Measurements from ENCODE around the gene PGA5.

PGA5 gene

DNA sequence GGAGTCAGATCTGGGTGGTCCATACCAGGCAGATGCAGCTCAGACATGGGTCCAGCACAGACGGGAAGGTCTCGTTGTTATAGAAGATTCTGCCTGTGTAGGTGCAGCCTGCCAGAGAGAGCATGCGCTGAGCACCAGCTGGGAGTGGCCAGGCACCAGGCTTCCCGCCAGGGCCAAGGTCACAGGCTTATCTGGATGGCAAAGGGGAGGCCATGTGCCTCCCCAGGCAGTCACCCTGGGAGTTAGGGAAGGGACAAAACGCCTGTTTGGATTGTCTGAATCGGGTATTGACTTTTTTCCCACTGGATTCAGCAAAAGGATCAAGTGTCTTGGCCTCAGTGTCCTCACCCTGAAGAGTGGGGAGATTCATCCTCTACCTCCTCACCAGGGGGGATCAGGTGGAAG, 26.5 kb downstream of the PGA5 start:
- DNase-seq (ENCODE audit: low read depth): no peak

DNA sequence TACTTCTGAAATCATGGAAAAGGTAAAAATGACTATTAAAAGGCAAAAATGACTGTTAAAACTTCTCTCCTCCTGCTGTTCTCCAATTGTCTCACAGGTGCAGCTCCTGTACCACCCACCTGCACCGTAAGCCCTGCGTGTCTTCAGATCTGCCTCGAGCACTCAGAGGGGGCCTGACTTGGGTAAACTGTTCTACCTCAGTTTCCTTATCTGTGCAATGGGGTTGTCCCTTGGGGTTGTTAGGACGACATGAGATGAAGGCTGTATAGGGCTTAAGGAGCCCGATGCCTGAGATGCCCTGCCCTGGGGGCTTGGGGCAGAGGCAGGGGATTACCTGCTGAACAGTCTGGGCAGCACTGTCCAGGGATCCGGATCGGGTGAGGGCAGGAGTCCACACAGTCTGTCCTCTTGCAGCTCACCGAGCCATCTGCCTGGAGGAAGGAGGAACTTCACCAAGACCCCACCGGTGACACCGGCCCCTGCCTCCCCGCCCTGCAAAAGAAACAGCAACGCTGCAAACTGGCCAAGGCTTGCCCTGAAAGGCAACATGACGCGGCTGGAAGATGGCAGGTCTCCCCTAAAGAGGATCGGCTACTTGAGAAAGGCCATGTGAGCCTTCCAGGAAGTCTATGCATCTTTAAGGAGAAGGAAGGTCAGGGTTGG, 27.7 kb downstream of the PGA5 start:
- DNase-seq (ENCODE audit: low read depth): no peak

DNA sequence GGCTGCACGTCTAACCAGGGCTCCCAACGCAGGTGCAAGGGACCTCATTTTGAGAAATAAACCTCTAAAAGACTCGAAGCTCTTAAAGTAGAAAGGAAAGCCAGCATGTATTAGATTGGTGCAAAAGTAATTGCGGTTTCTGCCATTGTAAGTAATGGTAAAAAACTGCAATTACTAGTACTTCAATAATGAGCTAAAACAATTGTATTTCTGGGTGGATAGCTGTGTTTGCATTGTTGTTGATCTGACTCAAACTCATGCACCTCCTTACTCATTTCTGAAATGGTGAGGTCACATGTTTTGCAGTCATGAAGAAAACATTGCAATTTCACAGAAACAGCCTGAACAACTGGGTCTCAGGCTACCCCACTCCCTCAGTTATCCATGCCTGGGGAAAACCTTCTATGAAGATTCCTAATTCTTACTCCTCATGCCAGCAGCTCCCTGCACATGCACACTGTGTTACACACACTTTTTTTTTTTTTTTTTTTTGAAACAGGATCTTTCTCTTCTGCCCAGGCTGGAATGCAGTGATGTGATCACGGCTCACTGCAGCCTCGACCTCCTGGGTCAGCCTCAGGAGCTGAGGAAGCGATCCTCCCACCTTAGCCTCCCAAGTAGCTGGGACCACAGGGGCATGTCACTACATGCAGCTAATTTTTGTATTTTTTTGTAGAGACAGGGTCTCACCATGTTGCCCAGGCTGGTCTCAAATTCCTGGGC, 29.5 kb downstream of the PGA5 start:
- no peak for DNase-seq (ENCODE audit: low read depth)

DNA sequence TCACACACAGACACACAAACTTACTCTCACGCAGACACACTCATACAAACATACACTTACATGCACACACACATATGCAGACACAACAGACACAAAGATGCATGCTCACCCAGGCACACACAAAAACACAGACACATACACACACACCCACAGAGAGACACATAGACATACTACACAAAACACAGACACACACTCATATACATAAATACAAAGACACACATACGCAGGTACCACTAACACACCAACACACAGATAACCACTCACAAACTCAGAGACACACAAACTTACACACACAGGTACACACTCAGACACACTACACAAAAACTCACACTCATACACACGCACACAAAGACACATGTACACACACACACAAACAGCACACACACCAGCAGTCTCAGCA, 31.8 kb downstream of the PGA5 start:
- no peak for DNase-seq (ENCODE audit: low read depth)

DNA sequence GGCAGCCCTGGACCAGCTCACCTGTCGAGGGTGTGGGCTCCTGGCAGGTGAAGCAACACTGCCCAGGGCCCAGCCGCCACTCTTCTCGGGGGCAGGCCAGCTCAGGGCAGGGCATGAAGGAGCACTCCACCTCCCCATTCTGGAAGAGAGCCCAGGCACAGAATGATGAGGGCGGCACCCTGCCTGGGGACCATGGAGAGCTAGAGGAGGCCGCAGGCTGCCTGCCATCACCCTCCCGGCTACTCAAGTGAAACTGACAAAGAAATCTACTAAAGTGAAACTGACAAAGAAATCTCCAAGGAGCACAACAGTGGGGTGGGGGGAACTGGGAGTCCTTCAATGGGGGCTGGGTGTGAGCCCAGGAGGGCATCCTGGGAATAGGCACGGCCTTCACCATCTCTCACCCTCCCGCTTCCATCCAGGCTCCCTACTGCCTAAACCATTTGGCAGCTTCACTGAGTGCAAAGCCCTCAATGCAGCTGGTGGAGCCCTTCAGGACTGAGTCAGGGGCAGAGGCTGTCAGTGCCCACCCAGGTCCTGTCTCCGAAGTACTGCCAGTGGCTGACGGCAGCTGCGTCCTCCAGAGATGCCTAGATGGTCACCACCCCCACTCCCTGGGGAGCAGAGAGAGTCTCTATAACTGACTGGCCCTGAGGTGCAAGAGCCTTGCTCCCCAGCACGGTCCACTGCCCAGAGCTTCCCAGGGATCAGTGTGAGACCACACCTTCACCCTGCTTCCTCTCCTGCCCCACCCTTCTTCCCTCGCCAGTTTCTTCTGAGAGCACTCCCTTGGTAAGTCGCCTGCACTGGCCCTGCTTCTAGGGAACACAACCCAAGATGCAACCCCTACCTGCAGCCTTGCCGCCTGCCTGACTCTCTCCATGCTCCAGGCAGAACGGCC, 32.5 kb downstream of the PGA5 start:
- no peak for DNase-seq (ENCODE audit: low read depth)

DNA sequence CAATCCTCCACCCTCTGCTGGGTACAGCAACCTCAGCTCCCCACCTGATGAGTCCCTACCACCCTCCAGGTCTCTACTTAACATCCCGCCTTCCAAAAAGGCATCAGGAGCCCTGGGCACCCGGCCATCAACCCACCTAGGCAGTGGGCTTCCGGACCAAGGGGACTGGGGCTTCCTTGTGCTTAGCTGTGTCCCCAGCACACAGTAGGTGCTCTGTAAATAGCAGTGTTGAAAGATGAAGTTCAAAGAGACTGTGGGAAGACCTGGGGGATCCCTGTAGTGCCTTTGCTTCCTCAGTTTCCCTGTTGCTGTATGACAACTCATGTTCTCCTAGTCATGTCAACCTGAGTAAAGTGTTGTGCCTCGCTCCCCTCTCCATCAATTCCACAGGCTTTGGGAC, 33.1 kb downstream of the PGA5 start:
- no peak for DNase-seq (ENCODE audit: low read depth)

DNA sequence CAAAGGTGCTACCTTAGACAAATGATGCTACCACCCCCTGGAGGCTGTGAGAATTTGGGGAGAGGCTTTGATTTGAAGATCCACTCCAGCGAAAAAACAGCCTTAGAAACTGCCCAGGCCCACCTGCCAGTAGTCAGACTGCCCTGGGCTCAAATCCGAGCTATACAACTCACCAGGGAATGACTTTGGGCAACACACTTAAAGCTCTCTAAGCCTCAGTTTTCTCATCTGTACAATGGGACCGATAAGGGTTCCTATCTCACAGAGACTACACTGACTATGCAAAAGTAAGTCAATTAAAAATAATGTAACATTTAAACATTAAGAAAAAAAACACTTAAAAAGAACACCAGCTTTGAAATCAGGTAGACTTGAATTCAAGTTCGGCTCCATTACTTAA, 34.2 kb downstream of the PGA5 start:
- DNase-seq (ENCODE audit: low read depth): no peak

DNA sequence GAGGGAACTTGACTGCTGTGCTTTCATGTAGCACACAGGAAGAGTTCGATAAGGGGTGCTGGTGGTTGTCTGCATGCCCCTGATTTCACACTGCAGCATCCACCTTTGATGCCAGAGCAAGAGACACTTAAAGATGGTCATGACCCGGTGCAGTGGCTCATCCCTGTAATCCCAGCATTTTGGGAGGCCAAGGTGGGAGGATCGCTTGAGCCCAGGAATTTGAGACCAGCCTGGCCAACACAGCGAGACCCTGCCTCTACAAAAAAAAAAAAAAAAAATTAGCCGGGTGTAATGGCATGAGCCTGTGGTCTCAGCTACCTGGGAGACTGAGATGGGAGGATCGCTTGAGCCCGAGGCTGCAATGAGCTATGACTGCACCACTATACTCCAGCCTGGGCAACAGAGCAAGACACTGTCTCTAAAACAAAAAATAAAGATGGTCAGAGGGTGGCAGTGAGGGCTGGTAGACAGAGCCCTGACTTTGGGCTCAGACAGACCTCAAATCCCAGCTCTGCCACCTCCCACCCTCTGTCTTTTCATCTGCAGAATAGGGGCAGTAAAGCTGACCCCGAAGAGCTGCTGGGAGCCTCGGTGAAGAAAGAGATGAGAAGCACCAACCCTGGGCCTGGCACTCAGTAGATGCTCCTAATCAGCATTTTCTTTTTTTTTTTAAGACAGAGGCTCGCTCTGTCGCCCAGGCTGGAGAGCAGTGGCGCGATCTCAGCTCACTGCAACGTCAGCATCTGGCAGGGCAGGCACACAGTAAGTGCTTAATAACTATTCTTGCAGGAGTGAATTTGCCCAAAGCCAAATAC, 36.4 kb downstream of the PGA5 start:
- no peak for DNase-seq (ENCODE audit: low read depth)

DNA sequence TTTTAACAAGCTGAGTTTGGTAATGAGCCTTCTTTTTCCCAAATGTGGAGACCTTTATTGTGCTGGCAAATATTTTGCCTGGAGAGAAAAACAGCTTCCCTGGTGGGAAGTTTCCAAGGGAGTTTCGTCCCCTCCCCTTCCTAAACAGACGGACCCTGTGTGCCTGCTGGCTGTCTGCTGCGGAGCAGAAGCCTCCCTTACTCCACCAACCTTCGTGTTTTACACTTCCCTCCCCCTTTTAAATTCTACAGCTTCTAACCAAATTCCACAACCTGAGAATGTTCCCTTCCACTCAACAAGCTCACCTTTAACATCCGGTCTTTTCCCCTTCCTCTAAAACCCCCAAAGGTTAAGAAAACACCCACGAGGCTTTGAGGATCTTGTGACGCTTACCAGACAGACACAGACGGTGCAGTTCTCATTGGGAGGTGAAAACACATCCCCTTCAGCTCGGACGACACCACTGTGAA, 37.1 kb downstream of the PGA5 start:
- DNase-seq (ENCODE audit: low read depth): no peak

DNA sequence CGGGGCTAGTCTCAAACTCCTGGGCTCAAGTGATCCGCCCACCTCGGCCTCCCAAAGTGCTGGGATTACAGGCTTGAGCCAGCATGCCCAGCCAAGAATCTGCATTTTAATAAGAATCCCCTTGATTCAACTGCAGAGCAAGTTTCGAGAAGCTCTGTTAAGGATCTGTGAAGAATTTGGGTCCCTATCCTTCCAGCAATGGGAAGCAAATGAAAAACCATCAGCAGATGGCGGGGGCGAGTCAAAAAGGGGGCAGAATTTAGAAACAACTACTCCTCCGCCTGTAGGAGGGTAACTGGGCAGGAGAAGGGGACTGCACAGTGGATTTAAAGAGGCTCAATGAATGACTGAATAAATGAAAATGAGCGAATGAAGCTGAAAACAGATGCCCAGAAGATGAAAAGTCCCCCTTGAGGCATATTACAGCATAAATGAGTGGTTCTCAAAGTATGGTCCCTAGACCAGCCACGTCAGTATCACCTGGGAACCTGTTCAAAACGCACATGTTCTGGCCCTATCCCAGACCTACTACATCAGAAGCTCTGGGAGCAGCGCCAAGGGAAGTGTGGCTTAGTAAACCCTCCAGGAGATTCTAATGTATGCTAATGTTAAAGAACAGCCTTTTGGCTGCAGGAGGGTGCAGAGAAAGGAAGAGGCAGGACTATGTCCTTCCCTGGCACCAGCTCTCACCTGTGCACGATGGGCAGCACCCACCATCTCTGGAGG, 39.1 kb downstream of the PGA5 start:
- DNase-seq (ENCODE audit: low read depth): no peak

DNA sequence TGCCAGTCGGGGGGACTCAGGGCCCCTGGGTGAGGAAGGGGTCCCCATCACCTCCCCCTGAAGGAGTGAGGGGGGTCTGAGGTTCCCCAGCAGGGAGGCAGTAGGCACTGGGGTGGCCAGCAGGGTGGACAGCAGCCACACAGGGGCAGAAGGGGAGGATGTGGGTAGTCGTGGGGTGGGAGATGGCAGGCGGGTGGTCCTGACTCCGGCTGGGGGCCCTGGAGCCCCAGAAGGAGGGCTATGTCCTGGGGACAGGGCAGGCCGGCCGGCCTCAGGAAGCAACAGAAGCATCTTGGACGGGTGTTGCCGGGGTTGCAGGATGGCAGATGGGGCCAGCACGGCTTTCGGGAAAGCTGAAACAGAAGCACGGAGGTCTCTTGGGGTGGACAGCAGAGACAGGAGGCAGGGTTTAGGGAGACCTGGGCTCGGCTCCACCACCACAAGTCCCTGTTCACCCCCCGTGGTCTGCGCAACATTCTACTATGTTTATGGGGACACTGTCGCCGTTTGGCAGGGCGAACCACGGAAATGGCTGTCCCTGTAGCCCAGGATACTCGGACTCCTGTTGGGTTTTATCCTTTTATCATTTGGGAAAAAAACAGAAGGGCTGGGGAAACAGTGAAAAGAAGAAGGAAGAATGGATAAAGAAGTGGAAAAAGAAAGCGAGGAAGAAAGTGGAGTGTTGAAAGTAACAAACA, 40.1 kb downstream of the PGA5 start:
- no peak for DNase-seq (ENCODE audit: low read depth)

DNA sequence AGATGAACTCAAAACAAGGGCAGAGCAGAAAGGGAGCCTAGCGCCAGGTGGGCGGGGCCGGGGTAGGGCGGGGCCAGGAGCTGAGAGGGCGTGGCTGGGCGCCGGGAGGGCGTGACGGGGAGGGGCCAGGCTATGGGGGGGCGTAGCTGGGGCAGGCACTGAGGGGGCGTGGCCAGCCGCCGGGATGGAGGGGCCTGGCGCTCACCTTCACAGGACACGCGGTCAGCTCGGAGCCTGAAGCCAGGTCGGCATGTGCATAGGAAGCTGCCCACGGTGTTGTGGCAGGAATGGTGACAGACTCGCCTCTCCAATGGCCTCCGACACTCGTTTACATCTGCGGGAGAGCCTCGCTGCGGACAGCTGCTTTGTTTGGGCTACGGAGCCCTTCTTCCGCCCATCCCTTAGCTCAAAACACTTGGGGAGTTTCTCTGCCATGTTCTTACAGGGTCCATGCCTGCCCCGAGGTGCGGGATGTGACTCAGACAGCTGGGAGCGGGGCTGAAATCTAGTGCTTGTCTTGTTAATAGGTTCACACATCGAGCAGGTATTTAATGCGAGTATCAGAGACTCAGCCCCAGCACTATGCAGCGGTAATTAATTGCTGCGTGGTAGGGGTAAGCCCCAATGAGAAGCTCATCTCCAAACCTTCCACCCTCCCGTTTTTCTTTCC, 40.7 kb downstream of the PGA5 start:
- peak; percentile 15 for DNase-seq (ENCODE audit: low read depth)

DNA sequence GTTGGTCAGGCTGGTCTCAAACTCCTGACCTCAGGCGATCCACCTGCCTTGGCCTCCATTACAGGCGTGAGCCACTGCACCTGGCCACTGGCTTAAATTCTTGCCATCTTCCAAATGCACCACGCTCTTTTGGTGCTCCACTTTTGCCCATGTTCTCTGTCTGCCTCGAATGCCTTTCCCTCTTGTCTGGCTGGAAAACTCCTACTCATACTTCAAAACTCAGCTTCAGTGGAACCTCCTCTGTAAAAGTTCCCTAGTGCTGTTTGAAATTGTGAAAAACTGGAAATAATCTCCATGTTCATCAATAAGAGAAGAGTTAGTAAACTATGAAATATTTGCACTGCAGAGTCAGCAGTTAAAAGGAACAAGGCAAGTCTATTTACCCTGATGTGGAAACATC, 42.6 kb downstream of the PGA5 start:
- DNase-seq (ENCODE audit: low read depth): no peak

DNA sequence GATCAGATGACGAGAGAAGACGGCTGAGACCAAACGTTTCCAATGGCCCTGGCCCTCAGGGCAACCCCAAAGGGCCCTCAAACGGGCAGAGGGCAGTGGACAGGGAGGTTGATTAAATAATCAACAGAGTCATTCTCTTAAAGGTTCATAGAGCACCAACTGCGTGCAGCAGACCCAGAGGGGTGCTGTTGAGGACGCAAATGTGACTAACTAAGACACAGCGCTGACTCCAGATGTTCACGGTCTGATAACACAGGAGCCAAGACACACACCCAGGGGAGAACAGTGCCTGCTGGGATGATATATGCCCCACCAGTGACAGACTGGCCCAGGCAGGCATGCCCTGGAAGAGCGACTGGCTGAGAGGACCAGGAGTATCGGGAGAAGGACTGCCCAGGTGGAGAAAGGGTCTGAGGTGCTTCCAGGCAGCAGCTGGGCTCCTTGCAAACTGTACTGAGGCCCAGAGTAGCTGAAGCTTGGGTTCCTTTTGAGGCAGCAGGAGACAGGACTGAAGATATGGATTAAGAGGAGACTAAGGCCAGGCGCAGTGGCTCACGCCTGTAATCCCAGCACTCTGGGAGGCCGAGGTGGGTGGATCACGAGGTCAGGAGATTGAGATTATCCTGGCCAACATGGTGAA, 46.5 kb downstream of the PGA5 start:
- peak; percentile 43 for DNase-seq (ENCODE audit: low read depth)

DNA sequence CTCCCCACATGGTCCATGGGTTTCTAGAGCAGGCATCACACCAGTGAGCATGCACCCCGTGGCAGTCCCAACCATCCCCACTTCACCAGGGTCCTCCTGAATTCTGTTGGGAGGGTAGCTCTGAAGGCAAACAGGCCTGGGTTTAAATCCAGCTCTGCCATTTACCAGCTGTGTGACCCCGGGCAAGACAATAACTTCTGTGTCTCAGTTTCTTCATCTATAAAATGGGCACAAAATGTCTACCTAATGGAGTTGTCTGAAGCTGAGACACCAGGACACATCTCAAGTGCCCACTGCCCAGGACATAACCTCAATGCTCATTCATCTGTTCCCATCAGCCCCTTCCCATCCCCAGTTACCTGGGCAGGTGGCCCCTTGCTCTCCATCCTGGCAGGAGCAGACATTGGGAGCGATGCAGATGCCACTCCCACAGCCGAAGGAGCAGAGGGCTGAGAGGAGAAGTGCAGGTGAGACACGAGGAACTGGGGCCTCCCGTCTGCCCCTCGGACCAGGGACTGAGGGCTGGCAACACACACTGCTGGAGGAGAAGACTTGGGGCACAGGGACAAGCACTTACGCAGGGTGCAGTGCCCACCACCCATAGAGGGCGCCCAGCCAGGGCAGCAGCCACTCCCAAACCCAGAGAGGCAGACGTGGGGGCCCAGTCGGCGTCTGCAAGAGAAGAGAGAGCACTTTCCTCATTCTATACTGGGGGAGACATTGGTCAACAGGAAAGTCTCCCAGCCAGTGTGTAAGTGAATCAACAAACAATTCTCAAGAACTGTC, 50.1 kb downstream of the PGA5 start:
- no peak for DNase-seq (ENCODE audit: low read depth)

DNA sequence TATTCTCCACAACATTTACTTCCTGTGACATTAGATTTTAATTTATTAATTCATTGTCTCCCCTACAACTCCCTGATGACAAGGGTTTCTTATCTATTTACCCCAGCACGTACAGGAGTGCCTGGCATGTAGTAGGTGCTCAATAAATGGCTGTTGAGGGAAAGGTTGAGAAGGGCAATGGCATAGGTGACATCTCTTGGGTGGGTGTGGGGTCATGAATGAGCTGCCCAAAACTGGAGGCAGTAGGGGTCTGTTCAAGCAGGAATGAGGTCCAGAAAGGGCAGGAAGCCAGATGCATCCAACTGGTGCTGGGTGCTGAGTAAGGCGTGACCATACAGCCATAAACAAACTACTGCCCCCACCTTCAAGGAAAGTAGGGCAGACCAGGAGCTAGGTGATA, 51.4 kb downstream of the PGA5 start:
- no peak for DNase-seq (ENCODE audit: low read depth)

DNA sequence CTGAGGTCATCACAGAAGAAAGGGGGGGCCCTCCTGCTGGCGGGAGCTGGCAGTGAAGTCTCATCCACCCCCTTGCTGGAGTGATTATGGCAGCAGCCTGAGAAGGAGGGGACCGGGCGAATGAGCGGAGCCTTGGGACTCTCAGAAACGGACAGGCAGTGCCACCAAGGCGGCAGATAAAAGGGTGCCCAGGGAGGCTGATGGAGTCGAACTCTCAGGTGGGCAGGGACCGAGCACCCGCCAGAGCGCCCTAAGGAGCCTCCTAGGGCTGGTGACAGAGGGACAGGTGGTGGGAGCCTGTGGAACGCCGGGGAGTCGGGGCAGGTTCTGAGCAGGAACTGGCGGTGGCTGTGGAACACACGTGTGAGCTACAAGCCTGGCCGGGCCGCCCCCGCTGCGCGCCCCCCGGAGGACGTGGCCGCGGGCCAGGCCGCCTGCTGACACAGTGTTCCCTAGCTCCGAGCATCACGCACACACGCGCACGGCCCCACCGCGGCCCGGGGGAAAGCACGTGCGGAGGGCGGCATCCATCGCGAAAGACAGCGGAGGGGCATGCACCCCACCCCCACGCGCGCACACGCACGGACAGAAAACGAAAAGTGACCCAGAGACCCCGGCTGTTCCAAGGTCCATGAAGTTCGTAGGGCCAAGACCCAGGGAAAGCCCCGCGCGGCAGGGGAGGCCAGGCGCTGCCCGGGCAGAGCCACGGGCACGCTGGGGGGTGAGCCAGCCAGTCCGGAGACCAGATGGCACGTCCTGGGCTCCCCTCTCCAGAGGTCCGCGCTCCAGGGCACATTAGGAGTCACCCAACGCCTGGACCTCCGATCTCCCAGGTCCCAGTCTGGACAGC, 53.1 kb downstream of the PGA5 start:
- DNase-seq (ENCODE audit: low read depth): peak; percentile 9

Data from CMK (cell line).